ENCODE measurements around the gene DSE.

The DSE gene

DNA sequence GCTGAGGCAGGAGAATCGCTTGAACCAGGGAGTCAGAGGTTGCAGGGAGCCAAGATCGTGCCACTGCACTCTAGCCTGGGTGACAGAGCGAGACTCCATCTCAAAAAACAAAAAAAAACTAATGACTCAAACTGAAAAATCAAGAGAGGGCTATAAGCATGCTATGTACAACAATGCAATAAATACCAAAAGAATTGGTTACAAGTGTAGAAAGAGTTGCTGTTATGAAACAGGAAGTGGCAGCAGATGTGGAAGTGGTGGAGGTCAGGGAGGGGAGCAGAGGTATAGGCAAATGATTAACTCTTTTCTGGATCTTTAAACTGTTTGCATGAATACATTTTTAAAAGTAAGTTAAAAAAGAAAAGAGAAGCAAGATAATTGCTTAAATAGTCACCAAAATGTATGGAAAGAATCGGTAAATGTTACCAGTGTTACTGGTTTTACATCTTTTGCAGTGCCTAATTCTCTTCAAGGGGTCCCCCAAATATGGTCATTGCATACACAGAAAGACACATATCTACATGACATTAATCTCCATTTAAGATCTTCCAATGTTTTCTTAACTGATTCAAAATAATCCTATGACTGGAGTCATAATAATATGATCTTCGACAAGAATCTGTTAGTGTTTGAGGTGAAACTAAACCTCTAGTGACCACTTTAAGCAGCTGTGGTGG lies 105.4 kb downstream of the DSE start:
- TF ChIP-seq, protein P1, sequence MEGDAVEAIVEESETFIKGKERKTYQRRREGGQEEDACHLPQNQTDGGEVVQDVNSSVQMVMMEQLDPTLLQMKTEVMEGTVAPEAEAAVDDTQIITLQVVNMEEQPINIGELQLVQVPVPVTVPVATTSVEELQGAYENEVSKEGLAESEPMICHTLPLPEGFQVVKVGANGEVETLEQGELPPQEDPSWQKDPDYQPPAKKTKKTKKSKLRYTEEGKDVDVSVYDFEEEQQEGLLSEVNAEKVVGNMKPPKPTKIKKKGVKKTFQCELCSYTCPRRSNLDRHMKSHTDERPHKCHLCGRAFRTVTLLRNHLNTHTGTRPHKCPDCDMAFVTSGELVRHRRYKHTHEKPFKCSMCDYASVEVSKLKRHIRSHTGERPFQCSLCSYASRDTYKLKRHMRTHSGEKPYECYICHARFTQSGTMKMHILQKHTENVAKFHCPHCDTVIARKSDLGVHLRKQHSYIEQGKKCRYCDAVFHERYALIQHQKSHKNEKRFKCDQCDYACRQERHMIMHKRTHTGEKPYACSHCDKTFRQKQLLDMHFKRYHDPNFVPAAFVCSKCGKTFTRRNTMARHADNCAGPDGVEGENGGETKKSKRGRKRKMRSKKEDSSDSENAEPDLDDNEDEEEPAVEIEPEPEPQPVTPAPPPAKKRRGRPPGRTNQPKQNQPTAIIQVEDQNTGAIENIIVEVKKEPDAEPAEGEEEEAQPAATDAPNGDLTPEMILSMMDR (IDR thresholded peaks at IDR 0.05; ENCODE audit: control insufficient read depth, extremely low read depth, insufficient read depth) = no peak
- no peak for DNase-seq (ENCODE audit: low read depth)
- no peak overlapping the region for H3K4me3 ChIP-seq (ENCODE audit: low read depth, low read length)

DNA sequence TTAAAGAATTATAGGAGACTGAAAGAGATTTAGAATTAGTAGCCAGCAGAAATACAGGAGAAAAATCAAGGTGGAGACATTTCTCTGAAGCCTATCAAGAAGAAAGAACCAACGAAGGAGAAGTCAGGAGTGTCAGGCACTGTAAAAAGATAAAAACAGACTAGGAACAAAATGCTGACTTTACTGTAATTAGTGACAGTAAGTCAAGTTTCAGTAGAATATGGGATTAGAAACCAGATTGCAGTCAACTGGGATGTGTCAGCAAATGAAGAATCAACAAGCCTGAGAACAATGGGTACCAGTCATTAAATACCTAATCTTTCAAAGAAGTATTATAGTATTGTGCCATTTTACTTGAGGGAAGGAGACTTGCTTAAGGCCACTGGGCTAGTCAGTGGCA lies 112.0 kb downstream of the DSE start:
- DNase-seq (ENCODE audit: low read depth) = no peak
- TF ChIP-seq, protein P1 (IDR thresholded peaks at IDR 0.05; ENCODE audit: control insufficient read depth, extremely low read depth, insufficient read depth) = no peak
- H3K4me3 ChIP-seq (ENCODE audit: low read depth, low read length) = no peak overlapping the region

DNA sequence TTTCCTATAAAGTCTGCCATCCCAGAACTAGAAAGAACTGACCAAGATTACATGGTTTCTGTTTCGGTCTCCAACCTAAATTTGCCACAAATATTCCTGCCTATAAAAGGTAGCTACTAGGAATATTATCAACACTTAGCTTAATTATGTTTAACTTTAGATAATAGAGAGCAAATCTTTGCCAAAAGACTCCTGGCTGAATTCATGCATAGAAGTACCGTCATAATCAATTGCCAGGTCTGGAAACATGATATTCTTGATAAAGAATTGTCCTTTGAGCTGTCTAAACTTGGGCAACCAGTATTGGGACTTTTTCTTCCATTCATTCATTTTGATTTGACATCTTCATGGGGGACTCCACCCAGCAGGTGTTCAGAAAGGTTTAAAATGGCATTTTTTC lies 112.9 kb downstream of the DSE start:
- peak; percentile 18 for DNase-seq (ENCODE audit: low read depth)
- TF ChIP-seq, protein P1 (IDR thresholded peaks at IDR 0.05; ENCODE audit: control insufficient read depth, extremely low read depth, insufficient read depth) = no peak

DNA sequence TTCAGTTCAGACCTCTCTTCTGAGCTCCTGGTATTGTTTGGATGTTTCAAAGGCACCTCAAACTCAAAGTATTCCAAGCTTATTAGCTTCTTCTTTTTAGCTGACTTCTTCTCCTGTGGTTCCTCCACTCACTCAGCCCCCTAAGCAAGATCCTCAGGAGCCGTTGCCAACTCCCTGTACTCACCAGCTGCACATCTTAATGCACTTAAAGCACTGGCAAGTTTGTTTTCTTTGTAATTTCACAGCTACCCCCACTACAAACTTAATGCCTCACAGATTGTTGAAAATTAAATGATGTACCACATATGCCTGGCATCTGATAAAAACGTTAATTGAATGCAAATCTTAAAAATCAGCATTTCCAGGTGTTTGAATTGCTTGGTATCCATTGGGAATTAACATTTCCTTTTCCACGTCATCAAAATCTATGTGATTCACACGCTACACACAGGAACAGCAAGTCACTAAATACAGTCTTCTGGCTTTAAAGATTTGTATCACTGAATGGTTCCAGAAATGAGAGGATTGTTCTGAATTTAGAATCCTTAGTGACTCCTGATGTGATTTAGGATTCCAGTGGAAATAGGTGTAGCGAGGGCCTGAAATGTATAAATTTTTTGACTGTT lies 114.9 kb downstream of the DSE start:
- no peak overlapping the region for H3K4me3 ChIP-seq (ENCODE audit: low read depth, low read length)
- DNase-seq (ENCODE audit: low read depth) = no peak
- TF ChIP-seq, protein P1 (IDR thresholded peaks at IDR 0.05; ENCODE audit: control insufficient read depth, extremely low read depth, insufficient read depth) = no peak

More for the DNA sequence above, 112.9 kb downstream of the DSE start:
- no peak overlapping the region for H3K4me3 ChIP-seq (ENCODE audit: low read depth, low read length)

GRCh38 chr6:116491610-116492330 lies 121.0 kb downstream of the DSE start:
- H3K4me3 ChIP-seq (ENCODE audit: low read depth, low read length) = no peak overlapping the region

DNA sequence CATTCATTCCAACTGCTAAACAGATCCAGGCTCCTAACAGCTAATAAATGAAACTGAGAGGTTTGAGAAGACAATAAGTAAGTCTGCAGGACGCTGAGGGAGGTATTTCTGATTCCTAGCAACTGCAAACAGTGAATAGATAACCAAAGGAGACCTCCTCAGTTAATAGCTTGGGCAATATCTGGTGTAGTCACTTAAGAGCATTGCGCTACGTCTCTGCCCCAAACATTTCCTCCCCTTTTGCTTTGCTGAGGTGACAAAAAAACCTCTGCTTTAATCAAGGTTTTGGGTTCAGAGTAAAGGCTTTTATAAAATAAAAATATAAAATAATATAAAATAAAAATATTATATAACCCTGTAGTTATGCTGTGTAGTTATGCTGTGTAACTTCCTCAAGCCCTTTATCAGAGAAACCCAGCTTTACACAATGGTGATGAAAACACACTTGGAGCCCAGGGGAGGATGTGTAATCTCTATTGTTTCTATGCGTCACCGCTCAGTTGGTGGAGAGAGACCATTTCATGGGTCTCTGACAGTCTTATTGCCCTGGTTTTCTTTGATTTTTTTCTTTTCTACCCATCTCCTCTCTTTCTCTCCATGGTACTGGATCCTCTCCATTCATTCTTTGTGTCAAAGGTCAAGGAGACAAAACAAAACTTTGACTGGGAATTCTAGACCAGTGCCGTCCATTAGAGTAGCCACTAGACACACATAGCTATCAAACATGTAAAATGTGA lies 121.8 kb downstream of the DSE start:
- no peak for DNase-seq (ENCODE audit: low read depth)
- TF ChIP-seq, protein P1 (IDR thresholded peaks at IDR 0.05; ENCODE audit: control insufficient read depth, extremely low read depth, insufficient read depth) = no peak
- H3K4me3 ChIP-seq (ENCODE audit: low read depth, low read length) = no peak overlapping the region

More at GRCh38 chr6:116491610-116492330, 121.0 kb downstream of the DSE start:
- TF ChIP-seq, protein P1 (IDR thresholded peaks at IDR 0.05; ENCODE audit: control insufficient read depth, extremely low read depth, insufficient read depth) = no peak
- no peak for DNase-seq (ENCODE audit: low read depth)
